ENCODE measurements around the gene PLA2G4F. TPM values are rescaled to one million over a fixed set of nuclear protein-coding genes. Genes with fewer than 3 reads are reported as not detected.
A peak's percentile ranks its signal among the peaks of the same experiment; 100 is the strongest.

Gene PLA2G4F
- total RNA-seq, 1 donor from 2014 or later: 3.2 TPM

DNA sequence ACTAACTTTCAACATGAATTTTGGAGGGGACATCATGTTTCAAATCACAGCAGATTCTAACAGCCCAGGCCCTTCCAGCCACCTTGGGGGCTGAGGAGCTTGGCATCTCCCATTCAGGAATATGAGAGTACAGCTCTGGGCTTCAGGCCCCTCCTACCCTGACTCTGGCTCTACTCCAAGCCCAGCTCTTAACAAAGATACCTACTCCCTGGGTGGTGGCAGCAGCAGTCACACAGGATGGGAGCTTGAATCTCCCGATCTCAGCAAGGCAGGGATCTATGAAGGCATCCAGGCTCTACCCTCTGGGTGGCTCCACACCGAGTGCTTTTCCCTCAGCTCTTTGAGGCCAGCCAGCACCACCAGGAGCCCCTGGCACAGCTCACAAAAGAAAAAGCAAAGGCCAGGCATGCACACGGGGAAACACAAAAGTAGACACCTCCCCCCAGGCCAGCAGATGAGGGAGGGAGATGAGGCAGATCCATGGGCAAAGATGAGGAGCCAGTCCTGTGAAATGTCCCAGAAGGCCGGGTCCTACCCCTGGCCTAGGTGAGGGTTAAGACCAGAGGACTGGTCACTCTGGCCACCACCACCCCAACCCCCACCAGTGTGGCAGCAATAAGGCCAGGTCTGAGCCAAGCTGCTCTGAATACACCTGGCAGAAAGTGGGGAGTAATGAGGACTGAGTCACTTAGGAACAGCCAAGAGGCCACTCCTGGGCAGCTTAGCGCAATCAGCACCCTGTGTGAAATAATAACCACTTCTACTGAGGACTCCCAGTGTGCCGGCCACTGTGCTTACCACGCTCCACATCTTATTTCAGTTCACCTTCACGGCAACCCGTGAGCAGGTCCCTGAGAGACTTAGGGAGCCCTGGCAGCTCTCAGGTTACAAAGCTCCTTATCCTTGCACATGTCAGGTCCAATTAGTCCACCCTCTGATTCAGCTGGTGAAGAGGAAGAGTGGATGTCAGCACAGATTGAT is 24.3 kb downstream of the PLA2G4F start:
- DNase-seq (ENCODE audit: low spot score): no peak

GRCh38 chr15:42131006-42131405 is 25.4 kb downstream of the PLA2G4F start:
- no peak for DNase-seq (ENCODE audit: low spot score)

DNA sequence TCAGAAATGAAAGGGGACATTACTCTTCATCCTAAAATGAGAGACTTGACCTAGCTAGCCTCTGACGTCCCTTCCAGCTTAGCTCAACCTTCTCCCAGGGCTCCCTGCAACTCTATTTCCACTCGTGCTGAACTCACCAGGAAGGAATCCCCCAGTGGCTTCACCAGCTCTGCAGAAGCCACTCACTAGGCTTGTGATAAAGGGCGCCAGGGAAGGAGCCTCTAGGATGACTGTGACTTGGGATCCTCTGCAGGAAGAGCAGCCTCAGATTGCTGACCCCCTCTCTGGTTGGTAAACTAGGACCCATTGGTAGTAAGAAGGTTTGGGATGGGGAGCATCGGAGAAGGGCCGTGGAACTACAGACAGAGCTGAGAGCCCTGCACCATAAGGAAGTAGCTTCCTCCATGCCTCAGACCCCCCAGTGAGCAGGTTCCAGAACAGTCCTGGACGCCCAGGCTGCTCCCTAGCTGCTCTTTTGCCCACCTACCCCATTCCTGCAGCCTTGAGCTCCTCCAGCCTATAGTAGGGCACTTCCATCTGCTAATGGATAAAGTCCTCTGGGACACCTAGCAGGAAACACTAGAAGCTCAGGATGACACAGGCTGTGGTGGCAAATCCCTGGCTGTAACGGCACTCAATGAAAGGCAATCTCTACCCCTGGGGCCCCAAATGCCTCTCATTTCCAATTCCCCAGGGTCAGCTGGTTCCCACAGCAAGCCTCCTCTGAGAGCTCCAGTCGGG is 26.0 kb downstream of the PLA2G4F start:
- no peak for DNase-seq (ENCODE audit: low spot score)

GRCh38 chr15:42129364-42129763 is 27.1 kb downstream of the PLA2G4F start:
- DNase-seq (ENCODE audit: low spot score): no peak

DNA sequence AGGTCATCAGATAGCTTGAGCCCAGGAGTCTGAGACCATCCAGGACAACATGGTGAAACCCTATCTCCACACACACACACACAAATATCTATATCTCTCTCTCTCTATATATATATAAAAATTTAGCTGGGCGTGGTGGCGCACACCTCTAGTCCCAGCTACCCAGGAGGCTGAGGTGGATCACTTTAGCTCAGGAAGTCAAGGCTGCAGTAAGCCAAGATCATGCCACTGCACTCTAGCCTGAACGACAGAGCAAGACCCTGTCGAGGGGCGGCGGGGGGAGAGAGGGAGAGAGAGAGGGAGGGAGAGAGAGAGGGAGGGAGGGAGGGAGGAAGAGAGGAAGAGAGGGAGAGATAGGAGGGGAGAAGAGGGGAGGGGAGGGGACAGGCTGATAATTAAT is 28.0 kb downstream of the PLA2G4F start:
- no peak for DNase-seq (ENCODE audit: low spot score)

DNA sequence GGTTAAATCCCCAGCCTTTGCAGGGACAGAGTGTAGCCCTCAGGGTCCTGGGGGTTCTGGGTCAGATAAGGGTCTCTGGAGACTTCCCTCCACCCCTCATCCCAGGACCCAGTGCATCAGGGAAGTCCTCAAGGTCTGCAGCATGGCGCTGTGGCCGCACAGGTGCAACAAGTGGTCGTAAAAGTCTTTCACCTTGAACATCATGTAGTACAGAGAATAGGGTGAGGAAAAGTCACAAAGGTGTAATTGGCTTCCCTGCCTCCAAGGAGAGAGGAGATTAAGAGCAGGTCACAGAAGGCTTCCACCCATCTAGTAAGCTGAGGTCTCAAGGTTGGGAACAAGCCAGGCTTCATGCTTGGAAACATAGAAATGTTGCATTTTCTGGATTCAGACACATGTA is 32.9 kb downstream of the PLA2G4F start:
- no peak for DNase-seq (ENCODE audit: low spot score)

DNA sequence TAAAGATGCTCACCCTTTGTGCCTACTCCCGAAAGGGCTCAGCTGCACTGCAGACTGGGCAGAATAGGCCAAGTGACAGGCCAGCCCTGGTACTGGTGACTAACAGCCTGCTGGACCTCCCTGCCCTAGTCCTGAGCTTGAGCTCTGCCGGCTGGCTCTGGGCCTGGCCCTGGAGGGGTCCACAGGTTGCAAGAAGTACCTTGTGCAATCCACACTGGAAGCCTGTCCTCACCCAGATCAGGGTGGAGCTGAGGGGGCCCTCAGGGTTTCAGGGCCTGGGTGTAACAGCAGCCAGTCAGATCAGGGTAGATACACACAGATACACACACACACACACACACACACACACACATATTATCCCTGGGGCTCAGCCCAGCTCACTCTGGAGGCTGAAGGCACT is 34.8 kb downstream of the PLA2G4F start:
- no peak for DNase-seq (ENCODE audit: low spot score)

DNA sequence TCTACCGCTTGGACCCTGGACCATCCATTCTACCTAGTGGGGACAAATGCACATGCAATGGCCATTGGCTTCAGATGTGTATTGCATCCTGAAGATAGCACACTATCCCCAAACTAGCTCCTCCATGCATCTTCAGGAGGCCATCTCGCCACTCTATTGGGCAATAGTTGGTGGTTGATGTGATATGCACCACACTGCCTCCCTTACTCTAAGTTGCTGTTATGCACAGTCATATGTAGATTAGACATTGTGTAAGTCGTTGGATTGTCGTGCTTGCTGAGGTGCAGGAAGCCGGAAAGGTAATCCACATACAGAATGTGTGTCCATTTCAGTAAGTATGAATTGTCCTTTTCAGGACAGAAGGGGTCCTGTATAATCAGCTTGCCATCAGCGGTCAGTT is 35.4 kb downstream of the PLA2G4F start:
- DNase-seq (ENCODE audit: low spot score): no peak

DNA sequence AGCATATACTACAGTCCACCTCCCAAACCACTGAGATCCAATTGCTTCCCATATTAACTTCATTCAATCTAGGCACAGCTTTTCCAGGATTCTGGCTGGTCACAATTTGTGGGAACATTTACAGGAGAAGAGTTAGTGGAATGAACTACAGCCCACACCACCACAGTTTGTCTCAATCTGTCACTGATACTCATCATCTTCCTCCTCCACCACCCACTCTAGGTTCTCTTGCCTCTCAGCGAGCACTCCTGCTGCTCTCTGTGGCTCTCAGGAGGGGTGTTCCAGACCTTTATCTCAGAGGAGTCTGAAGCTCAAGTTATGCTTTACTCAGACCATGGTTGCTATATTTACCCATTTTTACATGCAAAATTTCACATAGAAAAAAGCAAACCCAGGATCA is 36.2 kb downstream of the PLA2G4F start:
- DNase-seq (ENCODE audit: low spot score): no peak

GRCh38 chr15:42119446-42119760 is 37.0 kb downstream of the PLA2G4F start:
- DNase-seq (ENCODE audit: low spot score): no peak

GRCh38 chr15:42118650-42119445 is 37.6 kb downstream of the PLA2G4F start:
- no peak for DNase-seq (ENCODE audit: low spot score)

- DNase-seq (ENCODE audit: low spot score): no peak
Observed at GRCh38 chr15:42111924-42112323, 44.5 kb downstream of the PLA2G4F start.

DNA sequence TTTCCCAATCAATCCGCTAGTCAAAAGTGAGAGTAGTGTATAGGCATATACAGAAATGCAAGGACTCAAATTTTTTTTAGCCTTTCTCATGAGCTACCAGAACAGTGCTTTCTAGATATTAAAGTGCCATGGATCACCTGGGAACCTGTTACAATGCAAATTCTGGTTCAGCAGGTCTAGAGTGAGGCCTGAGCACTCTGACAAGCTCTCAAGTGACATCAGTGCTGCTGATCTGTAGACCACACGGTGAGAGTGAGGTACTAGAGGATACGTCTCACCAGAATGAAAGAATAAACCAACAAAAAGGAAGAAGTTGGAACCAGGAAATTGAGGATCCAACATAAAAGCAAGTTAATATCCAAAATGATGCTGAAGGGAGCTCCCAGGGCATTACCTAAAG is 46.1 kb downstream of the PLA2G4F start:
- DNase-seq (ENCODE audit: low spot score): no peak

- no peak for DNase-seq (ENCODE audit: low spot score)
Observed at GRCh38 chr15:42108806-42109205, 47.6 kb downstream of the PLA2G4F start.

GRCh38 chr15:42108189-42108588 is 48.2 kb downstream of the PLA2G4F start:
- DNase-seq (ENCODE audit: low spot score): no peak

- peak; percentile 64 for DNase-seq (ENCODE audit: low spot score)
Observed at GRCh38 chr15:42107473-42107872, 49.0 kb downstream of the PLA2G4F start.

DNA sequence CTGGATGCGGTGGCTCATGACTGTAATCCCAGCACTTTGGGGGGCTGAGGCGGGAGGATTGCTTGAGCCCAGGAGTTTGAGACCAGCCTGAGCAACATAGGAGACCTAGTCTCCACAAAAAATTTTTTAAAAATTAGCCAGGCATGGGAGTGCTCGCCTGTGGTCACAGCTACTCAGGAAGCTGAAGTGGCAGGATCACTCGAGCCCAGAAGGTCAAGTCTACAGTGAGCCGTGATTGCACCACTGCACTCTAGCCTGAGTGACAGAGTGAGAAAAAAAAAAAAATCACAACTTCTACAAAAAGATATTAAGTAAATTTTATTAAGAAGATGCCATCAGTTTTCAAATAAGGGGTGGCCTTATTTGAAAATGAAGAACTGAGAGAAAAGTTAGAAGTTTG is 50.1 kb downstream of the PLA2G4F start:
- DNase-seq (ENCODE audit: low spot score): no peak

- no peak for DNase-seq (ENCODE audit: low spot score)
Observed at GRCh38 chr15:42104095-42104891, 52.1 kb downstream of the PLA2G4F start.

GRCh38 chr15:42102646-42103235 is 53.7 kb downstream of the PLA2G4F start:
- no peak for DNase-seq (ENCODE audit: low spot score)

DNA sequence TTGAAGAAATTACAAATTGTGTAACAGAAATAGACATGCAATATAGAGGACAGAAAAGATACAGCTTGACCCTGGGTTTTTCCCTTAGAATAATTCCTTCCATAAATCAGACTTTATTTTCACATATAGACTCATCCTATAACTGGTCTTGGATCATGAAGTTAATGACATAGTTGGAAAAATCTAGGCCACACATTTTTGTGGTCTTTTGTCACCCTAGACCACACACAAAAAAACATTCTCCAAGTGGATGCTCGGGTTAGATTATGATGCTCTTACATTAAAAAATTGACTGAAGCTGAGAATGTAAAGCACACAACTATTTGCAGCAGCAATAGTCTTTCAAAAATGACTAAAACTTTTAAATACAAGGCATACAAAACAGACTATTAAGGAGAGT is 54.6 kb downstream of the PLA2G4F start:
- no peak for DNase-seq (ENCODE audit: low spot score)
